ENCODE measurements around the gene ZNF234.
"Not testable (repeated sequence)": the region's sequence is repeated elsewhere in the genome, so short reads cannot be mapped to it uniquely, and the experiment has no call there.

ZNF234 gene

GRCh38 chr19:44182145-44182544, 40.8 kb downstream of the ZNF234 start:
- DNase-seq, result no peak

DNA sequence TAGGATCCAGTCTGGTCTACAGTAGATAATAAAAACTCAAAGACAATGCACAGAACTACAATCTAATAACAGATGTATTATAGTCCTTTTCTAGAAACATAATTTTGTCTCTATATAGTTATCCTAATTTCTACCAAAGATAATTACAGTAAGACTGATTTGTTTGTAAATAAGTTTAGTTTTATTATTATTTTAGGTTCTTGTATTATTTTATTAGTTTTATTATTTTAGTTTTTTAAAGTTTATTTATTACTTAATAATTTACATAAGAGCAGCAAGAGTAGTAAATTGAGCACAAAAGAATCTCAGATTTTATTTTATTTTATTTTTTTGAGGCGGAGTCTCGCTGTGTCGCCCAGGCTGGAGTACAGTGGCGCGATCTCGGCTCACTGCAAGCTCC, 48.7 kb downstream of the ZNF234 start:
- DNase-seq, result no peak

- no peak for DNase-seq
These were observed 50.8 kb downstream of the ZNF234 start for GRCh38 chr19:44192127-44192526.

GRCh38 chr19:44196772-44197171, 55.4 kb downstream of the ZNF234 start:
- DNase-seq, result no peak

GRCh38 chr19:44202470-44202869, 61.1 kb downstream of the ZNF234 start:
- no peak for DNase-seq

- no peak for DNase-seq
These were observed 61.6 kb downstream of the ZNF234 start for GRCh38 chr19:44202974-44203373.

DNA sequence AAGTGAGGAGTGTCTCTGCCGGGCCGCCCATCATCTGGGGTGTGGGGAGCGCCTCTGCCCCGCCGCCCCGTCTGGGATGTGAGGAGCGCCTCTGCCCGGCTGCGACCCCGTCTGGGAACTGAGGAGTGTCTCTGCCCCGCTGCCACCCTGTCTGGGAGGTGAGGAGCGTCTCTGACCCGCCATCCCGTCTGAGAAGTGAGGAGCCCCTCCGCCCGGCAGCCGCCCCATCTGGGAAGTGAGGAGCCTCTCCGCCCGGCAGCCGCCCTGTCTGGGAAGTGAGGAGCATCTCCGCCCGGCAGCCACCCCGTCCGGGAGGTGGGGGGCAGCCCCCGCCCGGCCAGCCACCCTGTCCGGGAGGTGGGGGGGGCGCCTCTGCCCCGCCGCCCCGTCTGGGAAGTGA, 62.5 kb downstream of the ZNF234 start:
- DNase-seq, result not testable (repeated sequence)

GRCh38 chr19:44204772-44205171, 63.4 kb downstream of the ZNF234 start:
- no peak for DNase-seq

DNA sequence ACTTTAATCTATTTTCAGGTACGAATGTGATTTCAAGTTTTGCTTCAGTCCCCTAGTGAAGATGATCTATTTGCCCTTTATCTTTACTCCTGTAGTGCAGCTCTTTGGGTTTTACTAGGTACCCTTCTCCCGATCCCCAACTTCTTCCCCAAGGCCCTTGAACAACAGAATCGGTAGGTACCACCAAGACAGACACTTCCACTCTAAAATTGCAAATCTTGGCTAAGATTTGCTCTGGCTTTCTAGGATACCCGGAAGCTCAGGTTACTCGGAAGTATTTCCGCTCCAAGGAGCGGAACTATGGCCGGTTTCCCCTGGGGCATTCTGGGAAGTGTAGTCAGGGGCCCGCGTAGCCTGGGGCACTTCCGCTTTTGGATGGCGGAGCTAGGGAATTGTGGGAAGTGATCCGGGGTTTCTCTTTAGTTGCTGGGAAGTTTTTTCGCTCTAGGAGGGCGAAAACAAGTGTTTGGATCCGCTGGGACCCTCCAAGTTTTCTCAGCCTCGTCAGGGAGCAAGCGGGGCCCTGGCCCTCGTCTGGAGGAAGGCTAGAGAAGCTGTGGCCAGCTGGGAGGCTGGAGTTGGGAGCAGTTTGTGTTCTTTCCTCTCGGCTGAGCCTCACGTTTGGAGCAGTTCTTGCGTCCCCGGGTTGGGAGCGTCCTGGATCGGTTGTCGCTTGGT, 65.9 kb downstream of the ZNF234 start:
- peak; percentile 78 for DNase-seq
